ENCODE results near the gene HSPG2.

HSPG2 gene

GRCh38 chr1:21838359-21839157 lies 98.6 kb downstream of the HSPG2 start:
- H3K36me3 ChIP-seq (ENCODE audit: control insufficient read depth in 2 of 2, insufficient read depth in 2 of 2, low read length in 2 of 2), result peaks cover 86 to 87% of the 10 kb centered on the region in 2 donors
- no peak overlapping the region for H3K4me3 ChIP-seq (ENCODE audit: low read length in 2 of 2)
- H3K9me3 ChIP-seq (ENCODE audit: control insufficient read depth in 2 of 2, low read length in 2 of 2), result no peaks in the 10 kb centered on the region
- H3K27ac ChIP-seq (ENCODE audit: low read length), result no peak overlapping the region
- no peaks in the 10 kb centered on the region for H3K4me1 ChIP-seq (ENCODE audit: control insufficient read depth, insufficient read depth, low read length)
- H3K27me3 ChIP-seq (ENCODE audit: control insufficient read depth in 1 of 2, insufficient read depth in 2 of 2, low read length in 2 of 2), result no peaks in the 10 kb centered on the region
- no peak overlapping the region for H3K9ac ChIP-seq (ENCODE audit: low read length in 2 of 2)

- Histone ChIP-seq H3K4me3 (ENCODE audit: low read length in 2 of 2) (no peak overlapping the region), H3K27me3 (ENCODE audit: control insufficient read depth in 1 of 2, insufficient read depth in 2 of 2, low read length in 2 of 2) (no peaks in the 10 kb centered on the region), H3K9me3 (ENCODE audit: control insufficient read depth in 2 of 2, low read length in 2 of 2) (no peaks in the 10 kb centered on the region), H3K4me1 (ENCODE audit: control insufficient read depth, insufficient read depth, low read length) (no peaks in the 10 kb centered on the region), H3K27ac (ENCODE audit: low read length) (no peak overlapping the region), H3K36me3 (ENCODE audit: control insufficient read depth in 2 of 2, insufficient read depth in 2 of 2, low read length in 2 of 2) (peaks cover 82 to 87% of the 10 kb centered on the region in 2 donors), H3K9ac (ENCODE audit: low read length in 2 of 2) (no peak overlapping the region)
Observed at GRCh38 chr1:21837476-21837875, 99.6 kb downstream of the HSPG2 start.

GRCh38 chr1:21836729-21837128 lies 100.4 kb downstream of the HSPG2 start:
- Histone ChIP-seq H3K27me3 (ENCODE audit: control insufficient read depth in 1 of 2, insufficient read depth in 2 of 2, low read length in 2 of 2) (no peaks in the 10 kb centered on the region), H3K9ac (ENCODE audit: low read length in 2 of 2) (no peak overlapping the region), H3K4me1 (ENCODE audit: control insufficient read depth, insufficient read depth, low read length) (no peaks in the 10 kb centered on the region), H3K9me3 (ENCODE audit: control insufficient read depth in 2 of 2, low read length in 2 of 2) (no peaks in the 10 kb centered on the region), H3K27ac (ENCODE audit: low read length) (no peak overlapping the region), H3K4me3 (ENCODE audit: low read length in 2 of 2) (no peak overlapping the region), H3K36me3 (ENCODE audit: control insufficient read depth in 2 of 2, insufficient read depth in 2 of 2, low read length in 2 of 2) (peaks cover 82 to 87% of the 10 kb centered on the region in 2 donors)

DNA sequence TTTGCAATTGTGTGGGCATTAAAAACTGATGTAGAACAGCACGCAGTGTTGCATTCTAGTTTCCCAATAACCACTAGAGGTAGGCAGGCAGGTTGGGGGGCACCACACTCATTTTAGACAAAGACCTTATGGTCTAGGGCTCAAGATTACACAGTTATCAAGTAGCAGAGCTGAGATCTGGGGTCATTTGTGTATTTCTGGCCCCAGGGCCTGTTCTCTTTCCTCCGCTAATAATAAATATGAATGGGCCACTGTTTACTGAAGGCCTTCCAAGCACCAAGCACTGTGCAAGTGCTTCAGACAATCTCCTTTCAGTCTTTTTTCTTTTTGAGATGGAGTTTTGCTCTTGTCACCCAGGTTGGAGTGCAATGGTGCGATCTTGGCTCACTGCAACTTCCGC lies 101.1 kb downstream of the HSPG2 start:
- Histone ChIP-seq H3K4me1 (ENCODE audit: control insufficient read depth, insufficient read depth, low read length) (no peaks in the 10 kb centered on the region), H3K9ac (ENCODE audit: low read length in 2 of 2) (no peak overlapping the region)

GRCh38 chr1:21834666-21835065 lies 102.4 kb downstream of the HSPG2 start:
- Histone ChIP-seq H3K4me3 (ENCODE audit: low read length in 2 of 2) (no peak overlapping the region), H3K27me3 (ENCODE audit: control insufficient read depth in 1 of 2, insufficient read depth in 2 of 2, low read length in 2 of 2) (no peaks in the 10 kb centered on the region), H3K36me3 (ENCODE audit: control insufficient read depth in 2 of 2, insufficient read depth in 2 of 2, low read length in 2 of 2) (peaks cover 82 to 85% of the 10 kb centered on the region in 2 donors), H3K9ac (ENCODE audit: low read length in 2 of 2) (no peak overlapping the region), H3K27ac (ENCODE audit: low read length) (no peak overlapping the region), H3K9me3 (ENCODE audit: control insufficient read depth in 2 of 2, low read length in 2 of 2) (no peaks in the 10 kb centered on the region), H3K4me1 (ENCODE audit: control insufficient read depth, insufficient read depth, low read length) (no peaks in the 10 kb centered on the region)

More for the DNA sequence above, 101.1 kb downstream of the HSPG2 start:
- Histone ChIP-seq H3K4me3 (ENCODE audit: low read length in 2 of 2) (no peak overlapping the region), H3K27ac (ENCODE audit: low read length) (no peak overlapping the region), H3K36me3 (ENCODE audit: control insufficient read depth in 2 of 2, insufficient read depth in 2 of 2, low read length in 2 of 2) (peaks cover 78 to 87% of the 10 kb centered on the region in 2 donors), H3K9me3 (ENCODE audit: control insufficient read depth in 2 of 2, low read length in 2 of 2) (no peaks in the 10 kb centered on the region), H3K27me3 (ENCODE audit: control insufficient read depth in 1 of 2, insufficient read depth in 2 of 2, low read length in 2 of 2) (no peaks in the 10 kb centered on the region)

DNA sequence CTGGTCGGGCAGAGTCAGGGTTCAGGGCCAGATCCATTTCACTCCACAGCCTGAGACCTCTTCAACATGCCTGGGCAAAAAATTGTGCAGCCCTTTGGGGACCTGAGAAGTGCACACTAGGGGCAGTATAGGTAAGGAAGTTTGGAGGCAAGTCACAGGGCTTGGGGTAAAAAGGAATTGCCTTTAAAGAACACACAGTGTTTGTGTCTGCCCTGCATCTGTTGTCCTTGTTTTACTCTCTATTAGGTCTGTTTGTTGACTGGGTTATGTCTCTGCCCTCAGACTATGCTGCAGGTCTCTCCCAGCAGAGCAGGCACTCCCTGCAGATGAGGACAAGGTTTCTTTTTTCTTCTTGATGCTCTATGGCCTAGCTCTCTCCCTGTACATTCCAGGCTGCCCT lies 103.0 kb downstream of the HSPG2 start:
- Histone ChIP-seq H3K27me3 (ENCODE audit: control insufficient read depth in 1 of 2, insufficient read depth in 2 of 2, low read length in 2 of 2) (no peaks in the 10 kb centered on the region), H3K36me3 (ENCODE audit: control insufficient read depth in 2 of 2, insufficient read depth in 2 of 2, low read length in 2 of 2) (peaks cover 82 to 85% of the 10 kb centered on the region in 2 donors), H3K9ac (ENCODE audit: low read length in 2 of 2) (no peak overlapping the region)

GRCh38 chr1:21833392-21833976 lies 103.6 kb downstream of the HSPG2 start:
- Histone ChIP-seq H3K4me1 (ENCODE audit: control insufficient read depth, insufficient read depth, low read length) (no peaks in the 10 kb centered on the region), H3K27ac (ENCODE audit: low read length) (no peak overlapping the region), H3K36me3 (ENCODE audit: control insufficient read depth in 2 of 2, insufficient read depth in 2 of 2, low read length in 2 of 2) (peaks cover 81 to 84% of the 10 kb centered on the region in 2 donors), H3K9me3 (ENCODE audit: control insufficient read depth in 2 of 2, low read length in 2 of 2) (no peaks in the 10 kb centered on the region), H3K27me3 (ENCODE audit: control insufficient read depth in 1 of 2, insufficient read depth in 2 of 2, low read length in 2 of 2) (no peaks in the 10 kb centered on the region), H3K4me3 (ENCODE audit: low read length in 2 of 2) (no peak overlapping the region), H3K9ac (ENCODE audit: low read length in 2 of 2) (no peak overlapping the region)

More for the DNA sequence above, 103.0 kb downstream of the HSPG2 start:
- H3K9me3 ChIP-seq (ENCODE audit: control insufficient read depth in 2 of 2, low read length in 2 of 2), result no peaks in the 10 kb centered on the region
- no peak overlapping the region for H3K27ac ChIP-seq (ENCODE audit: low read length)
- H3K4me1 ChIP-seq (ENCODE audit: control insufficient read depth, insufficient read depth, low read length), result no peaks in the 10 kb centered on the region
- no peak overlapping the region for H3K4me3 ChIP-seq (ENCODE audit: low read length in 2 of 2)

- Histone ChIP-seq H3K9ac (ENCODE audit: low read length in 2 of 2) (no peak overlapping the region), H3K4me1 (ENCODE audit: control insufficient read depth, insufficient read depth, low read length) (no peaks in the 10 kb centered on the region), H3K4me3 (ENCODE audit: low read length in 2 of 2) (no peak overlapping the region), H3K27ac (ENCODE audit: low read length) (no peak overlapping the region), H3K27me3 (ENCODE audit: control insufficient read depth in 1 of 2, insufficient read depth in 2 of 2, low read length in 2 of 2) (no peaks in the 10 kb centered on the region), H3K36me3 (ENCODE audit: control insufficient read depth in 2 of 2, insufficient read depth in 2 of 2, low read length in 2 of 2) (peaks cover 80 to 84% of the 10 kb centered on the region in 2 donors), H3K9me3 (ENCODE audit: control insufficient read depth in 2 of 2, low read length in 2 of 2) (no peaks in the 10 kb centered on the region)
Observed at GRCh38 chr1:21831454-21831970, 105.6 kb downstream of the HSPG2 start.

DNA sequence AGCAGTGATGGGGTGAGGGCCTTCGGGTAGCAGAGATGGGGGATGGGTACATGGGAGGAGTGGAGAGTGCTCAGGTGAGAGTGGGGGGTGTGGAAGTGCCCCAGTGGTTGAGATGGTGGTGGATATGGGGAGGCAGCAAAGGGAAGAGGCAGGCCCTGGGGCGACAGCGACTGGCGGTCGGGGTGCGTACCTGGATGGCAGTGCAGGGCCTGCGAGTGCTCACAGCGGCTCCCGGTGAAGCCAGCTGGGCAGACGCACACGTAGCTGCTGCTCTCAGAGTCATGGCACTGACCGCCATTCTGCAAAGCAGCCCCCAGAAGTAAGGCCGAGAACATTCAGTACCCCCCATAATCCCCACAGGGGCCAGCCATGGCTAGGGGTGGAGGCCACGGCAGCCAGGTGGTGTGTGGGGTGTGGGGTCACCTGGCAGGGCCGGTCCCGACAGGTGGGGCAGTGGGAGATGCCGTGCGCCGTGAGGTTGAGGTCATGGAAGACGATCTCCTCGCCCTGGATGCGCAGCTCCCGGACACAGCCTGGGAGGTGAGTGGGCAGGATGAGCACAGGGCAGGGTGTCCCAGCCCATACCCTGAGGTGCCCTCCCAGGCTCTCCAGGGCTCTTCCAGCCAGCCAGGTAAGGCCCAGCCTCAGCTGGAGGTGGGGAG lies 106.2 kb downstream of the HSPG2 start:
- peaks cover 79 to 80% of the 10 kb centered on the region in 2 donors for H3K36me3 ChIP-seq (ENCODE audit: control insufficient read depth in 2 of 2, insufficient read depth in 2 of 2, low read length in 2 of 2)
- H3K4me1 ChIP-seq (ENCODE audit: control insufficient read depth, insufficient read depth, low read length), result no peaks in the 10 kb centered on the region
- H3K9me3 ChIP-seq (ENCODE audit: control insufficient read depth in 2 of 2, low read length in 2 of 2), result no peaks in the 10 kb centered on the region
- H3K9ac ChIP-seq (ENCODE audit: low read length in 2 of 2), result no peak overlapping the region
- H3K27ac ChIP-seq (ENCODE audit: low read length), result no peak overlapping the region
- no peak overlapping the region for H3K4me3 ChIP-seq (ENCODE audit: low read length in 2 of 2)
- H3K27me3 ChIP-seq (ENCODE audit: control insufficient read depth in 1 of 2, insufficient read depth in 2 of 2, low read length in 2 of 2), result no peaks in the 10 kb centered on the region

GRCh38 chr1:21829294-21829693 lies 107.8 kb downstream of the HSPG2 start:
- peaks cover 73 to 79% of the 10 kb centered on the region in 2 donors for H3K36me3 ChIP-seq (ENCODE audit: control insufficient read depth in 2 of 2, insufficient read depth in 2 of 2, low read length in 2 of 2)
- H3K9ac ChIP-seq (ENCODE audit: low read length in 2 of 2), result no peak overlapping the region
- H3K27ac ChIP-seq (ENCODE audit: low read length), result no peak overlapping the region
- H3K27me3 ChIP-seq (ENCODE audit: control insufficient read depth in 1 of 2, insufficient read depth in 2 of 2, low read length in 2 of 2), result no peaks in the 10 kb centered on the region
- H3K4me3 ChIP-seq (ENCODE audit: low read length in 2 of 2), result no peak overlapping the region
- H3K4me1 ChIP-seq (ENCODE audit: control insufficient read depth, insufficient read depth, low read length), result no peaks in the 10 kb centered on the region
- no peaks in the 10 kb centered on the region for H3K9me3 ChIP-seq (ENCODE audit: control insufficient read depth in 2 of 2, low read length in 2 of 2)

All from stomach smooth muscle (tissue), 2 donors.